ENCODE results near the gene DEFB132.
A peak's percentile ranks its signal among the peaks of the same experiment; 100 is the strongest.

DEFB132 gene

DNA sequence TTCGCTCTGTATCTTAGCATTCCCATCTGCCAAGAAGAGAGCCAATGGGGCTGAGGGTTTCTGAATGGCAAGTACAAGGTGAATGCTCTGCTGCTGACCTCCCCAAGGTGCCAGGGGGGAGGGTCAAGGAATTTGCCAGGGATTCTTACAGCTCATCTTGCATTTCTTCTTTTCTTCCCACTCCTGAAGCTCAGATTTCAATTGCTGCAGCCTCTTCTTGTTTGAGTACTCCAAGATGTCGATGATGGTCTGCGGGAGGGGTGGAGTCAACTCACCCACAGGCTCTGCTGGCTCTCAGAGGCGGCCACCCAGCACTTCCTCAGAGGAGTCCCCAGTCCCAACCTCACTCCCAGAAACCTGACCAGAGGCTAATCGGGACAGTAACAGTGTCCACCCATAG lies 20.7 kb downstream of the DEFB132 start:
- Mint-ChIP-seq H3K4me1 (no peaks in the 10 kb centered on the region), H3K27me3 (no peaks in the 10 kb centered on the region), H3K4me3 (no peak overlapping the region), H3K27ac (no peak overlapping the region), H3K9me3 (no peaks in the 10 kb centered on the region)
- DNase-seq: no peak
- ATAC-seq: no peak

DNA sequence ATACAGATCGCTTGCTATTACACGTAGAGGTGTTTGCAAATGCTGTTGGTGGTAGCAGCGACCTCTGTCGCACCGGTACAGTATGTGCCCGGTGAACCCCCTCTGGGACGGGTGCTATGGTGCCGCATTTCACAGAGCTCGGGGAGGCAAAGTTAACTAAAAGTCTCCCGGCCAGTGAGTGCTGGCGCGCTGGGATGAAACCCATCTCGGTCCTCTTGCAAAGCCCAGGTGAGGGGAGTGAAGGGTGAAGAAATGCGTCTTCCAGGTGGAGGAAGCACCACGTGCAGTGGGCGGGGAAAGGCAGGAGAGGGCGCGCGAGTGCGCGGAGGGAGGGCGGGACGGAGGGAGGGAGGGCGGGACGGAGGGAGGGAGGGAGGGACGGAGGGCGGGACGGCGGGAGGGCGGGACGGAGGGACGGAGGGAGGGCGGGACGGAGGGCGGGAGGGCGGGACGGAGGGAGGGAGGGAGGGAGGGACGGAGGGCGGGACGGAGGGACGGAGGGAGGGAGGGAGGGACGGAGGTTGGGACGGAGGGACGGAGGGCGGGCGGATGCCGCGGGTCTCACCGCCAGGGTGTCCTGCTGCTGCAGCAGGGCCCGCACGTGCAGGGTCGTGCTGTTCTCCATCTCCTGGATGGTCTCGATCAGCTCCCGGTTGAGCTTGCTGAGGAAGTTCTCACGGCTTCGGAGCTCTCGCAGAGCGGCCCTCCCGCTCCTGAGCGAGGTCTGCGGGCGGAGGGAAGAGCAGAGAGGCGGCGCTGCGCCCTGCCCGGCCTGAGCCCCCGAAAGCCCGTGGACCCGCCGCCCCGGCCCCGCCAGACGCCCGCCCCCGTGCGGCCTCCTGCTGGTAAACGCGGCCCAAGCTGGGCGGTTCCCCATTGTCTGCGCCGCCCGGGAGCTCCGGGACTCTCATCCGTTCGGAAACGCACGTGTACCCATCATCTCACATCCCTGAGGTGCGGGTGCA lies 21.4 kb downstream of the DEFB132 start:
- Mint-ChIP-seq H3K27me3 (no peaks in the 10 kb centered on the region), H3K4me3 (no peak overlapping the region), H3K27ac (no peak overlapping the region), H3K9me3 (no peaks in the 10 kb centered on the region), H3K4me1 (no peaks in the 10 kb centered on the region)
- ATAC-seq (peak; percentile 66), DNase-seq (no peak)

DNA sequence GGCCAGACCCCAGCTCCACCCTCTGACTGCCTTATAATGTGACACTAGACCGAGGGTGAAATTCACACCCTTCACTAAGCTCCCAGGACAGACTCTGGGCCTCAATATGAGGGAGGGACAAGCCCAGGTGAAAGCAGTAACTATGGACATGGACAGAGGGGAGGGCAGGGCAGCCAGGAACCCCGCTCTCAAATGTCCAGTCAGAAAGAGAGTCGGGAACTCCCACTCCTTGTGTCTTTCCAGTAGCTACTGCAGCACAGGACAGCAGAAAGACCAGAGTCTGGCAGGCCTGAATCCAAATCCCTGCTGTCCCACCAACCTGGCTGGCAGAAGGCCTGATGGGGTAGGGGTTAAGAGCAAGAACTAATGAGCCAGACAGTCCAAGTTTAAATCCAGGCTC lies 26.6 kb downstream of the DEFB132 start:
- no peak for ATAC-seq

DNA sequence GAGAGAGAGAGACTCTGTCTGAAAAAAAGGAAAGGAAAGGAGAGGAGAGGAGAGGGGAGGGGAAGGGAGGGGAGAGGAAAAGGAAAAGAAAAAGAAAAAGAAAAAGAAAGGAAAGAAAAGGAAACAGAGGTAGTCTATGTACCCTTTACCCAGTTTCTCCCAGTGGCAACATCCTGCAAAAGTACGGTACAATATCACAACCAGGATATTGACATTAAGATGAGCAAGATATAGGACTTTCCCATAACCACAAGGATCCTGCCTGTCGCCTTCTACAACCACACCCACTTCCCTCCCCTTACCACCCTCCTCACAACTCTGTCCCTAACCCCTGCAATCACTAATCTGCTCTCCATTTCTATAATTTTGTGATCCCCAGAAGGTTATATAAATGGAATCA lies 29.0 kb downstream of the DEFB132 start:
- H3K4me1 Mint-ChIP-seq: peaks cover 25% of the 10 kb centered on the region
- no peaks in the 10 kb centered on the region for H3K27me3 Mint-ChIP-seq
- H3K9me3 Mint-ChIP-seq: peaks cover 0 to 4% of the 10 kb centered on the region in 2 donors
- H3K27ac Mint-ChIP-seq: no peak overlapping the region
- H3K4me3 Mint-ChIP-seq: no peak overlapping the region
- no peak for ATAC-seq
- DNase-seq: no peak

More for the DNA sequence above, 26.6 kb downstream of the DEFB132 start:
- peaks cover 15% of the 10 kb centered on the region for H3K4me1 Mint-ChIP-seq
- no peak overlapping the region for H3K27ac Mint-ChIP-seq
- H3K27me3 Mint-ChIP-seq: no peaks in the 10 kb centered on the region
- H3K9me3 Mint-ChIP-seq: peaks cover 0 to 3% of the 10 kb centered on the region in 2 donors
- DNase-seq: no peak
- no peak overlapping the region for H3K4me3 Mint-ChIP-seq

DNA sequence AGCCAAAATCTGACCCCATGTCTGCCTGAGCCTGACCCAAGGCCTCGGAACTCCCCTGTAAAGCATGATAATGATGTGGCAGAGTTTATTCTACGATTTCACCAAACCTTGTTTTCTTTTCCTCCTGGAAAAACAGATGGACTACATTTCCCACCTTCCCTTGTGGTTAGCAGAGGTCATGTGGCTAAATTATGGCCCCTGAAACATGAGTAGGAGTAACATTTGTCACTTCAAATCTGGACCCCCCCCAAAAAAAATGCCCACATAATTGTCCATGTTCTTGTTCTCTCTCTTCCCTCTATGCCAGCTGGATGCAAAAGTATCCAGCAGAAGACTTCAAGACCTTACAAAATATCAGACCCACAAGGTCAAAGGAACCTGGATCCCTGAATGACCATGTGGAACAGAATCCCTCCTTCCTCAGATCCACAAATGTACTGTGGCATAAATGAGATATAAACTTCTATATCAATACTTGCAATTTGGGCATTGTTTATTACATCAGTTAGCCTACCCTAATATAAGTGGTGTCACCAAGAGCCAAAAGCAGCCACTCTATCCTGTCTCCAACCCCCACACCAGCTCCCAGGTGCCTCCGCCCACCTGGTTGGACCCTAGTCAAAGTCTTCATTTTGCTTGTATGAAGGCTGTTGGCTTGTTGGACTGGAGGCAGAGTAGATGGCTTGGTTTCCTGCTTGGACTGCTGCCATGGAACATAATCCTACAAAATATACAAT lies 31.6 kb downstream of the DEFB132 start:
- DNase-seq (no peak), ATAC-seq (no peak)
- Mint-ChIP-seq H3K9me3 (peaks cover 0 to 4% of the 10 kb centered on the region in 2 donors), H3K4me1 (peaks cover 25% of the 10 kb centered on the region), H3K27ac (no peak overlapping the region), H3K27me3 (no peaks in the 10 kb centered on the region), H3K4me3 (no peak overlapping the region)

DNA sequence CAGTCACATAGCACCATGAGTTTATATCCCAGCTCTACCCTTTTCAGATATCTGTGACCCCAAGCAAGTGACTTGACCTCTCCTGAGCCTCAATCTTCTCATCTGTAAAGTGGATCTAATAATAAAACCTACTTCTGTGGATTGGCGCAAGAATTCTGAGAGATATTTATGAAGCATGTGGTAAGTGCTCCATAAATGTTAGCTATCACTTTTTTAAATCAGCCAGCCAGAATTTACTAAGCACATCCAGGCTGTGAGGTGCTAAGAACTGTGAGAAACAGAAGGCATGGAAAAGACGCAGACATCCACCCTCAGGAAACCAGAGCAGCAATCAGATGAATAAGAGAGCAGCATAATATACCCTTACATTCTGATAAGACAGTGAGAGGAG lies 32.2 kb downstream of the DEFB132 start:
- Mint-ChIP-seq H3K27me3 (no peaks in the 10 kb centered on the region), H3K27ac (peak overlapping the region in 1 of 2 donors; percentile 90), H3K9me3 (peaks cover 0 to 4% of the 10 kb centered on the region in 2 donors), H3K4me1 (peaks cover 25% of the 10 kb centered on the region), H3K4me3 (no peak overlapping the region)
- no peak for DNase-seq
- ATAC-seq: no peak

DNA sequence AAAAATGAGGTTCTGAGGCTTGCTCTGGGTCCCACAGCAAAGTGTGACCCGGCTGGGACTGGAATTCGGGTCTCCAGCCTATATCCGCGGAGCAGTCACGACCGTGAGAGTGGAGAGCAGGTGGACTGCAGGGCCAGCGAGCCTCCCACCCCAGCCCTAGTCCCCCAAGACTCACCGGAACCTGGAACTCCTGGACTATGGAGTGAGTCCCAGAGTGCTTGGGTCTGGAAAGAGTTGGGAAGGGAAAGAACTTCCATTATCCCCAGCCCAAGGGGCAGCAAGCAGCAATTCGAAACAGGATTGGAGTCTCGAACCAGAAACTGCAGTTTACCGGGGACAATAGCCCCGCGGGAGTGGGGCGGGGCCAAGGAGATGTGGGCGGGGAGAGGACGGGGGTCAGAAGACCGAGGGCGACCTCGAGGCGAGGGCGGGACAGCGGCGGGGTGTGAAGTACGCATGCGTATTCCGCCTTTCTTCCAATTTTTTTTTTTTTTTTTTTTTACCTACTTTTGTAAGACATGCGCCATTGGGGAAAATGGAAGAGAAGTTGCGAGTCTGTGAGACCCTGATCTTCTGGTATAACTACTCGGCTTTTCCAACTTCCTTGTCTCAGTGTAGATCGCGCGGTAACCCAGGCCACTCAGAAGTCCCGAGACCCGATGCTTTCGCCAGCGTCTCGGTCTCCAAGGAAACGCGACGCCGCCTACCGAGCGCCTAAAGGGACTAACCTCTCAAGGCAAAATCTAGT lies 32.7 kb downstream of the DEFB132 start, which contains the start of gene C20orf96:
Gene C20orf96, minus strand, starts transcription at position 667 of the 748 bp plus-strand sequence. Its CDS starts 140 bp downstream, at position 527.
- Mint-ChIP-seq H3K27ac (peak within 1 kb of the TSS in 1 of 2 donors; percentile 90), H3K9me3 (peaks cover 0 to 4% of the 10 kb centered on the region in 2 donors), H3K4me1 (peaks cover 25% of the 10 kb centered on the region), H3K27me3 (no peaks in the 10 kb centered on the region), H3K4me3 (no peak within 1 kb of the TSS)
- DNase-seq (peak; percentile 84 to 89), ATAC-seq (peak; percentile 96)

DNA sequence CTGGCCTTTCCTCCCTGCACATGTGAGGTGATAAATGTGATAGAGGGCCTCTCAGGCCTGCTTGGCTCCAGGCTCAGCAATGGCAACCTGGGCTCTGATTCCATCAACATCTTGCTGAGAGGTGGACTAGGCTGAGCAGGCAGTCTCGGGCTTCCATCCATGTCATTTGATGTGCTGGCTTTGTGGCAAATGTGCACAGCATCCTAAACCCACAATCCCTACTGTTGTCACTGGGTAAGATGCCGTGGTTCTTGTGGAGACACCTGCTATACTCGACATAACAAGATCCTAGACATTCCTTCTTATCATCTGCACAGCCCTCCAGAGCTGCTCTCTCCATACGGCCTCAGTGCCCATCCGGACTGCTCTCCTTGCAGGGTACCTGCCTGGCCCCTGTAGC lies 37.1 kb downstream of the DEFB132 start:
- H3K27me3 Mint-ChIP-seq: no peaks in the 10 kb centered on the region
- no peak for ATAC-seq

DNA sequence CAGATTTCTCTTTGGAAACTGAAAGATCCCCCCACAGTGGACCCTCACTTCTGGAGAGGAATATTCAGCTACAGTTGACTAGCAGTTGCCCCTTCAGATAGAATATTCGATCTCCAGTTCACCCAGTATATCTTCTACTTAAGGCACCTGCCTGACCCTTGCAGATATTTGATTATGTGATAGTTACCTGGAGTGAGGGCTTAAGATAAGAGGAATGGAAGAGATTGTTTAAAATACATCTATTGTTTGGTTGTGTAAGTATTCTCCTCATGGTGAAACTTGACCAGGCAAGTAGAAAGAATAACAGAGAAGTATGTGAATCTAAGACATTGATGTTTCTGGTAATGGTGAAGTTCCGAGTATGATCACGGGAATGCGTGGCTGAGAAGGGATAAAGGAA lies 38.3 kb downstream of the DEFB132 start:
- Mint-ChIP-seq H3K9me3 (no peaks in the 10 kb centered on the region), H3K27ac (peak overlapping the region in 1 of 2 donors; percentile 73), H3K4me1 (peaks cover 32% of the 10 kb centered on the region), H3K4me3 (peak overlapping the region; percentile 92 to 95), H3K27me3 (no peaks in the 10 kb centered on the region)
- ATAC-seq: no peak
- no peak for DNase-seq

More for the DNA sequence above, 37.1 kb downstream of the DEFB132 start:
- Mint-ChIP-seq H3K4me3 (no peak overlapping the region), H3K9me3 (no peaks in the 10 kb centered on the region), H3K27ac (no peak overlapping the region), H3K4me1 (peaks cover 27% of the 10 kb centered on the region)
- no peak for DNase-seq

DNA sequence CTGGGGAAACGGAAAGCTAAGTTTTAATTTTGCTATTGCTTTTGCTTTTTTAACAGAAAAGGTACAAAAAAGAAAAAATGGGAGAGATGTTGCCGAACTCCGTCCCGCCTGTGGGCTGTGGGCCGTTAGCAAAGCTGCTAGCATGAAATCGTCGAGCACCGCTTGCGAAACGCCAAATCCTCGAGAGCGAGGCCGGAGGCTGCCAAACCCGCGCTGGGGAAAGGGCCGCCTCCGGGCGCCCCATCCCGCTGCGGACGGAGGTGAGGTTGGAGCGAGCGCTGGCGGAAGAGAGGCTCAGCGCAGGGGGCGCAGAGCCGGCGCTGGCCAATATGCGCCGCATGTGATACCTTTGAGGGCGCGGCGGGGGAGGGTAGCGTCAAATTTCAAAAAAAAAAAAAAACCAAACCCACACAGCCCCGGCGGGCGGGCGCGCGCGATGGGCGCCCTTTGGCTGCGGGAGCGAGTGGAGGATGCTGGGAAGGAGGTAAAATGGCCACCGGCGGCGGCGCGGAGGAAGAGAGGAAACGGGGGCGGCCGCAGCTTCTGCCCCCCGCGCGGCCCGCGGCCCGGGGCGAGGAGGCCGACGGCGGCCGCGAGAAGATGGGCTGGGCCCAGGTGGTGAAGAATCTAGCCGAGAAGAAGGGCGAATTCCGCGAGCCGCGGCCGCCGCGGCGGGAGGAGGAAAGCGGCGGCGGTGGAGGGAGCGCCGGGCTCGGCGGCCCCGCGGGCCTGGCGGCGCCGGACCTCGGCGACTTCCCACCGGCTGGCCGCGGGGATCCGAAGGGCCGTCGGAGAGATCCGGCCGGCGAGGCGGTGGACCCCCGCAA lies 39.8 kb downstream of the DEFB132 start, which contains the start of gene ZCCHC3:
Gene ZCCHC3, plus strand, starts transcription at position 473 of the 827 bp plus-strand sequence. Its CDS starts 17 bp downstream, at position 490.
- Mint-ChIP-seq H3K4me1 (peaks cover 45% of the 10 kb centered on the region), H3K27ac (peak within 1 kb of the TSS; percentile 99 to 100), H3K9me3 (no peaks in the 10 kb centered on the region), H3K4me3 (peak within 1 kb of the TSS; percentile 95 to 99), H3K27me3 (no peaks in the 10 kb centered on the region)
- ATAC-seq (peak; percentile 91), DNase-seq (peak; percentile 87 to 90)

DNA sequence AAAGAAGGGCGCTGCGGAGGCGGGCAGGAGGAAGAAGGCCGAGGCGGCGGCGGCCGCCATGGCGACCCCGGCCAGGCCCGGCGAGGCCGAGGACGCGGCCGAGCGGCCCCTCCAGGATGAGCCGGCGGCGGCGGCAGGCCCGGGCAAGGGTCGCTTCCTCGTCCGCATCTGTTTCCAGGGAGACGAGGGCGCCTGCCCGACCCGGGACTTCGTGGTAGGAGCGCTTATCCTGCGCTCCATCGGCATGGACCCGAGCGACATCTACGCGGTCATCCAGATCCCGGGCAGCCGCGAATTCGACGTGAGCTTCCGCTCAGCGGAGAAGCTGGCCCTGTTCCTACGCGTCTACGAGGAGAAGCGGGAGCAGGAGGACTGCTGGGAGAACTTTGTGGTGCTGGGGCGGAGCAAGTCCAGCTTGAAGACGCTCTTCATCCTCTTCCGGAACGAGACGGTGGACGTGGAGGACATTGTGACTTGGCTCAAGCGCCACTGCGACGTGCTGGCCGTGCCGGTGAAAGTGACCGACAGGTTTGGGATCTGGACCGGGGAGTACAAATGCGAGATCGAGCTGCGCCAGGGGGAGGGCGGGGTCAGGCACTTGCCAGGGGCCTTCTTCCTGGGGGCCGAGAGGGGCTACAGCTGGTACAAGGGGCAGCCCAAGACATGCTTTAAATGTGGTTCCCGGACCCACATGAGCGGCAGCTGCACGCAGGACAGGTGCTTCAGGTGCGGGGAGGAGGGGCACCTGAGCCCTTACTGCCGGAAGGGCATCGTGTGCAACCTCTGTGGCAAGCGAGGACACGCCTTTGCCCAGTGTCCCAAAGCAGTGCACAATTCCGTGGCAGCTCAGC lies 40.6 kb downstream of the DEFB132 start:
- H3K27me3 Mint-ChIP-seq: no peaks in the 10 kb centered on the region
- ATAC-seq (peak; percentile 53), DNase-seq (peak; percentile 43 to 59)
- H3K9me3 Mint-ChIP-seq: no peaks in the 10 kb centered on the region
- peak overlapping the region; percentile 92 to 99 for H3K4me3 Mint-ChIP-seq
- H3K27ac Mint-ChIP-seq: peak overlapping the region; percentile 97 to 99
- peaks cover 45% of the 10 kb centered on the region for H3K4me1 Mint-ChIP-seq

DNA sequence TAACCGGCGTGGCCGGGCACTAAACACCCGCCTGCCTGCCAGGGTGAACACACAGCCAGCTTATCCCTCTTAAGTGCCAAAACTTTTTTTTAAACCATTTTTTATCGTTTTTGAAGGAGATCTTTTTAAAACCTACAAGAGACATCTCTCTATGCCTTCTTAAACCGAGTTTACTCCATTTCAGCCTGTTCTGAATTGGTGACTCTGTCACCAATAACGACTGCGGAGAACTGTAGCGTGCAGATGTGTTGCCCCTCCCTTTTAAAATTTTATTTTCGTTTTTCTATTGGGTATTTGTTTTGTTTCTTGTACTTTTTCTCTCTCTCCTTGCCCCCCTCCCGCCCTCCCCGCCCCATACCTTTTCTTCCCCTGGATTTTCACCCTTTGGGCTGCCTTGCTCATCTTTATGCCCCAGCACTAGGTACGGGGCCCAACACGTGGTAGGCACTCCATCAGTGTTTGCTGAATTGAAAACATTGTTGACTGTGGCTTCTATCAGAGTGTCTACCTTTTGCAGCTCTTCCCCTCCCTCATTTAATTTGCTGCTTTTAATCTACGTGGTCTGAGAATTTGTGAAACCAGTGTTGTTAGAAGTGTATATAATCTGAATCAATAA lies 41.4 kb downstream of the DEFB132 start:
- DNase-seq (no peak), ATAC-seq (no peak)
- Mint-ChIP-seq H3K27me3 (no peaks in the 10 kb centered on the region), H3K4me1 (peaks cover 45% of the 10 kb centered on the region), H3K9me3 (no peaks in the 10 kb centered on the region), H3K27ac (peak overlapping the region; percentile 97 to 99), H3K4me3 (peak overlapping the region; percentile 92 to 99)

DNA sequence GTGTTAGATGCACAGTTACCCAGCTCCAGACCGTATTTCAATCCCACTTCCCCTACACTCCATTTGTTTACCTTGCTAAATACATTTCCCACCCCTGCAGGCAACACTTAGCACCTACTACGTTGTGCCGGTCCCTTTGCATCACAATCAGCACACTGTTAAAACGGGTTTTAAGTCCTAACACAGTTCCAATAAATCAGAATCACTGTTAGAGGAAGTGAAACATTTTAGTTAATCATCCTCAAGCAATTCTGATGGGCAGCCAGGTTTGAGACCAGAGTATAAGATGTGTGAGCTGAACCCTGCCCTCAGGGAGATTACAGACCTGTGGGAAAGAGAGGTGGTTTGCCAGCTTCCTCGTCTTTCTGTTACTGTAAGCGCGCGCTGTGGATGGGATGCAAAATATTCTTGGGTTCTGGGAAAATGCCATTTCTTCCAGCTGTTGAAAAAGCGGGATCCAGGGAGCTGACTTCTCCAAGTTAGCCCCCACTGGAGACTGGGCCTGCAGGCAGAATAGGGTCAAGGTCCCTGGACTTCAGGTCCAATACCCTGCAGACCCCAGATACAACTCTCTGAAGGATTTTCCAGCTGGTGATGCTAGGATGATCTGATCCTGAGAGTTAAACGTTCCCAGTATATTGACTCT lies 42.9 kb downstream of the DEFB132 start:
- DNase-seq (no peak), ATAC-seq (no peak)
- H3K27me3 Mint-ChIP-seq: no peaks in the 10 kb centered on the region
- peak overlapping the region; percentile 71 to 92 for H3K4me3 Mint-ChIP-seq
- H3K4me1 Mint-ChIP-seq: peaks cover 45% of the 10 kb centered on the region
- no peaks in the 10 kb centered on the region for H3K9me3 Mint-ChIP-seq
- H3K27ac Mint-ChIP-seq: peak overlapping the region in 1 of 2 donors; percentile 8

Measured in stimulated activated naive CD8-positive, alpha-beta T cell treated with anti-CD3 and anti-CD28 coated beads, Interleukin-15, amount 100 ng/mL, for 72 hours (primary cell).